Measurements from ENCODE around the gene GABRG1.

DNA sequence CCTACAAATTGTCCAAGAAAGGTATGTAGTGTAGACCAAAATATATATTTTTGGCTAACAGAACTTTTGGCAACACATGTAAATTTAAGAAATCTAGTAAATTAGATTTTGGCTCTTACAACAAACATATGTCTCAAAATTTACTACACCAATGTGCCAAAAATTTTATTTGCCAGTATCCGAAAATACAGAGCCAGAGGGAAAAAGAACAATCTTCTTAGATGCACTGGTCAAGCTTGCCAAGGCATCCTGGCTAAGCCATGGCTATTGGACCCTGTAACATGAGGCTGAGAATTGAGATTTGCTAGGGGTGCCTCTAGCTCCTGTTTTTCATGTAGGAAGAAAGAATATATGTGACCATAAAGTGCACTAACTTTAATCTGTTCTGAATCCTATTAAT, 91.8 kb downstream of the GABRG1 start:
- no peak for TF ChIP-seq EZH2phosphoT487 (IDR thresholded peaks at IDR 0.05; ENCODE audit: borderline replicate concordance, low read length)
- TF ChIP-seq, protein P1, sequence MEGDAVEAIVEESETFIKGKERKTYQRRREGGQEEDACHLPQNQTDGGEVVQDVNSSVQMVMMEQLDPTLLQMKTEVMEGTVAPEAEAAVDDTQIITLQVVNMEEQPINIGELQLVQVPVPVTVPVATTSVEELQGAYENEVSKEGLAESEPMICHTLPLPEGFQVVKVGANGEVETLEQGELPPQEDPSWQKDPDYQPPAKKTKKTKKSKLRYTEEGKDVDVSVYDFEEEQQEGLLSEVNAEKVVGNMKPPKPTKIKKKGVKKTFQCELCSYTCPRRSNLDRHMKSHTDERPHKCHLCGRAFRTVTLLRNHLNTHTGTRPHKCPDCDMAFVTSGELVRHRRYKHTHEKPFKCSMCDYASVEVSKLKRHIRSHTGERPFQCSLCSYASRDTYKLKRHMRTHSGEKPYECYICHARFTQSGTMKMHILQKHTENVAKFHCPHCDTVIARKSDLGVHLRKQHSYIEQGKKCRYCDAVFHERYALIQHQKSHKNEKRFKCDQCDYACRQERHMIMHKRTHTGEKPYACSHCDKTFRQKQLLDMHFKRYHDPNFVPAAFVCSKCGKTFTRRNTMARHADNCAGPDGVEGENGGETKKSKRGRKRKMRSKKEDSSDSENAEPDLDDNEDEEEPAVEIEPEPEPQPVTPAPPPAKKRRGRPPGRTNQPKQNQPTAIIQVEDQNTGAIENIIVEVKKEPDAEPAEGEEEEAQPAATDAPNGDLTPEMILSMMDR (conservative IDR thresholded peaks at IDR 0.05; ENCODE audit: low read depth, low read length) = no peak
